ENCODE data around the gene ATG10. TPM values are rescaled to one million over a fixed set of nuclear protein-coding genes. Genes with fewer than 3 reads are reported as not detected.

Gene ATG10
- total RNA-seq, 1 experiment from 2014 or later = 7.6 TPM

GRCh38 chr5:82010696-82011095 lies 38.9 kb downstream of the ATG10 start:
- Histone ChIP-seq H2AK5ac (ENCODE audit: insufficient read length, low read length) (no peak overlapping the region), H4K20me1 (ENCODE audit: control insufficient read depth, insufficient read depth, insufficient read length) (no peaks in the 10 kb centered on the region), H3T11ph (ENCODE audit: low read length) (no peak overlapping the region), H3K9ac (ENCODE audit: extremely low read depth, insufficient read length, low read length) (no peak overlapping the region), H3K56ac (ENCODE audit: insufficient read length, low read depth, low read length) (no peak overlapping the region), H3K4ac (ENCODE audit: low read depth, low read length) (no peak overlapping the region), H3K79me2 (ENCODE audit: insufficient read depth, low read length) (no peaks in the 10 kb centered on the region), H3K9me3 (ENCODE audit: control insufficient read depth, low read depth, low read length) (no peaks in the 10 kb centered on the region), H4K5ac (ENCODE audit: insufficient read length, low read depth, low read length) (no peak overlapping the region), H3K23me2 (ENCODE audit: insufficient read length, low read depth, low read length, poor library complexity, severe bottlenecking) (no peaks in the 10 kb centered on the region), H2AFZ (ENCODE audit: low read length) (no peak overlapping the region), H4K91ac (ENCODE audit: insufficient read length, low read depth, low read length) (no peak overlapping the region), H3K18ac (ENCODE audit: insufficient read length, low read depth, low read length) (no peak overlapping the region), H2BK12ac (ENCODE audit: insufficient read length, low read depth, low read length) (no peak overlapping the region), H3K14ac (ENCODE audit: insufficient read depth, low read length) (no peak overlapping the region), H3K23ac (ENCODE audit: insufficient read length, low read depth, low read length) (no peak overlapping the region), H3K79me1 (ENCODE audit: insufficient read depth, low read depth, low read length, poor library complexity, severe bottlenecking) (no peaks in the 10 kb centered on the region), H2BK20ac (ENCODE audit: low read depth, low read length, poor library complexity, severe bottlenecking) (no peak overlapping the region), H3K4me1 (ENCODE audit: insufficient read depth, low read length) (no peaks in the 10 kb centered on the region; the same call in 1 of the 2 replicates), H2BK120ac (ENCODE audit: low read depth, low read length, poor library complexity, severe bottlenecking) (no peak overlapping the region), H2BK15ac (ENCODE audit: low read depth, low read length) (no peak overlapping the region), H4K8ac (replicated peaks; ENCODE audit: insufficient read length, low read depth, low read length) (no peak overlapping the region), H3K27me3 (ENCODE audit: insufficient read depth, low read length) (no peaks in the 10 kb centered on the region), H3K4me2 (ENCODE audit: insufficient read depth, insufficient read length, low read length) (no peak overlapping the region), H2BK5ac (ENCODE audit: insufficient read length, low read length) (no peak overlapping the region), H3K27ac (ENCODE audit: insufficient read length, low read depth, low read length) (no peak overlapping the region)
- Mint-ChIP-seq H3K27me3 (ENCODE audit: low read depth) (no peaks in the 10 kb centered on the region), H3K4me1 (peaks cover 2 to 8% of the 10 kb centered on the region in 2 experiments), H3K9me3 (peaks cover 4 to 5% of the 10 kb centered on the region in 2 experiments; a peak in 2 of 5 replicates), H3K27ac (no peak overlapping the region), H3K36me3 (ENCODE audit: insufficient read depth in 1 of 3, low read depth in 3 of 3) (peaks cover 10 to 17% (median 12%) of the 10 kb centered on the region in 3 experiments), H3K4me3 (no peak overlapping the region)
- no peak for TF ChIP-seq CTCF (conservative IDR thresholded peaks at IDR 0.05)
- DNase-seq = no peak
- WGBS (ENCODE audit: extremely low coverage, insufficient read length, low lambda C conversion rate) = no CpG with 5 or more reads among the region's 2 CpGs

All from H9 (cell line).